Activated CD8-positive, alpha-beta memory T cell treated with anti-CD3 and anti-CD28 coated beads for 36 hours (primary cell): ENCODE measurements around the gene PRKN. TPM values are rescaled to one million over a fixed set of nuclear protein-coding genes. Genes with fewer than 3 reads are reported as not detected.
"Not testable (repeated sequence)": the region's sequence is repeated elsewhere in the genome, so short reads cannot be mapped to it uniquely, and the experiment has no call there.

Experiments
- CTCF ChIA-PET: fragments of 350-600 bp; sonication (Branson Sonifier 250); formaldehyde crosslinking; loops from one replicate; lab custom pipeline; 2021; ENCODE audit warnings: antibody characterized with exemption; lab: Charles Lee
- POLR2A ChIA-PET: fragments of 350-600 bp; sonication (Branson Sonifier 250); formaldehyde crosslinking; loops from one replicate; lab custom pipeline; 2021; ENCODE audit warnings: antibody characterized with exemption; lab: Charles Lee
- total RNA-seq, 2 experiments: library from RNA; stranded (reverse); gene quantifications; one replicate each; pipeline ENCODE4 v1.2.3, GENCODE V29; 2021

The PRKN gene
- total RNA-seq, 2 experiments from 2014 or later: not detected

DNA sequence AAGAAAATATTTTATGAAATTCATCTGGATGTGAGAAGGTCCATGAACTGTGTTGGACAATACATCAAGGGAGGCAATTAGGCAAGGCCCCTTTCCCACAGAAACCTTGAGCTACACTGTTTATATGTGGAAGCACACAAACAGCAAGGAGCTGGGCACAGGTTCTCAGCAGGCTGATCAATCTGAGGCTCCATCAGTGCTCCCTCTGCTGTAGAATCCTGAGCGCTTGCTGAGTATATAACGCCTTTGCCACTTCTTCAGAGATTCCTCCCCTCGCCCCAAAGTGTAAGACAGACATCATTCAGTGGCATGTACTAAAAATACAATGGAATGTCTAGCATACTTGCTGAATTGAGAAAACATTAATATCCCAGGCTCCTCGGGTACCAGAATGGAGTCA is 146.9 kb downstream of the PRKN start:
- ChIA-PET POLR2A (no interaction called here), CTCF (no interaction called here)

DNA sequence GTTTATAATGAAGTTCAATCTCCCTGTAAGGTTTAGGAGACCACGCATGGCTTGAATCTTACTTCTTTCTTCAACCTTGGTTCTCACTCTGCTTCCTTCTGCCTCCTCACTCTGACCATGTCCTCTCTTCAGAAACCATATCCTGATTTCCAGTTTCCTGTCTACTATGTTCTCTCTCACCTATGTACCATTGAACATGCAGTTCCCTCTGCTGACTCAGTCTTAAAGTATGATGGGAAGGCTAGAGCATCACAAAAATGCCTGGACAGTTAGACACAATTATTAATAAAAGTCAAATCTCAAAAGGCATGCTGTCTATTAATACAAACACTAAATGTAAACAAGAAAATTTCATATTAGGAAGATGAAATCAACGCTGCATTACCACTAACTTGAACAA is 151.6 kb downstream of the PRKN start:
- CTCF ChIA-PET: no interaction called here
- POLR2A ChIA-PET: no interaction called here

- ChIA-PET CTCF (no interaction called here), POLR2A (no interaction called here)
Measured at GRCh38 chr6:162572240-162572639, 155.3 kb downstream of the PRKN start.

DNA sequence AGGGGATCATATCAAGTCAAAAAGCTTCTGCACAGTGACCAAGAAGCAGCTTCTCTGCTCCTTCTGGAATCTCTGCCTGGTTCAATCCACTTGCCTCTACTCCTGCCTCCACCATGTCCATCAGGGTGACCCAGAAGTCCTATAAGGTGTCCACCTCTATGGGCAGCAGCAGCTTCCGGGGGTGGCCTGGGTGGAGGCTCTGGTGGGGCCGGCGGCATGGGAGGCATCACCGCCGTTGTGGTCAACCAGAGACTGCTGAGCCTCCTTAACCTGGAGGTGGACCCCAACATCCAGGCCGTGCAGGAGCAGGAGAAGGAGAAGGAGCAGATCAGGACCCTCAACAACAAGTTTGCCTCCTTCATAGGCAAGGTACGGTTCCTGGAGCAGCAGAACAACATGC is 159.3 kb downstream of the PRKN start:
- ChIA-PET POLR2A (no interaction called here), CTCF (no interaction called here)

DNA sequence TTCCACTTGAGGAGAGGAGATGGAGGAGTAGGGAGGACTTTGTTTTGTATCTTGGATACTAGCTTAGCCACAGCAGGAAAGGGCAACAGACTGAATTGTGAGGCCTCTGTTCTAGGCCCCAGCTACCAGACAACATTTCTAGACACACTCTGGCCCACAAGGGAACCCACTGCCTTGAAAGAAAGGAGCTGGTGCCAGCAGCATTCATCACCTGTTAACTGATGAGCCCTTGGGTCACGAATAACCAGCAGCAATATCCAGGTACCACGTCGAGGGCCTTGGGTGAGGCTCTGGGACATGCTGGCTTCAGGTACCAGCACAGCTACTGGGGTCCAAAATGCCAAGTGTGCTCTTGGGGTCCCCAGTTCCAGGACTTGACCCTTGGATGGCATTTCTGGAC is 165.5 kb downstream of the PRKN start:
- ChIA-PET POLR2A (no interaction called here), CTCF (no interaction called here)

DNA sequence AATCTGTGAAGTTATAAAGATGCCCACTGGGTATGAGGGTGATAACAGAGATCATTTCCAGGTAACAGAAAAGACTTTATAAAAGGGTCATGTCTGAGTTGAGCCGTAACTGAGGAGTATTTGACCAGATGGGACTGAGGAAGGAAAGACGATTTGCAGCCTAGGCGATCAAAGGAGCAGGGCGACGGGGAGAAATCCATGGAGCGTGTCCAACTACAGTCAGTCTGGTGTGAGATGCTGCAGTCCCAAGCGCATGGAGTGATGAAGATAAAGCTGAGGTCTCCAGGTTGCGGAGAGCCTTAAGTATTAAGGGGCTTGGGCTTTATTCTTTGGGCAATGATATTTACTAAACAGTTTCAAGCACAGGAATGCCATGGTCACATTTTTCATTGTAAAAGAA is 166.7 kb downstream of the PRKN start:
- POLR2A ChIA-PET: interaction anchor here (0.6 kb wide), 1 partner anchor 1188 kb away, joined by 3 read pairs; no protein-coding TSS in a partner anchor
- CTCF ChIA-PET: no interaction called here

DNA sequence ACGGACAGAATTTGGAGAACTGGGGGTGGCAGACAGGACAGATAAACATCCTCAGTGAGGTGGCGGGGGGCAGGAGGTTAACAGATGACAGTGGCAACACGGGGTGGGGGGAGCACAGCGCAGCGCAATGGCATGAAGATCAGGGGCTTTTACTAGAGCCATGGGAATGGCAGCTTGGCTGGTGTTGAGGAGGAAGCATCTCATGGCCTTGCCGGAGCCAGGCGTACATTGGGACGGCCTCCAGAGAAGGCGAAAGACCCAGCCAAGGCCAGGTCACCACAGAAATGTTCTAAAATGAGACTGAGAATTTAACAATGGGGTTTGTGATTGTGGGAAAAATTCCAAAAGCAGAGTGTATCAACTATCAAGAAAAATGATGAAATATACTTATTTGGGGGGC is 173.0 kb downstream of the PRKN start:
- CTCF ChIA-PET: no interaction called here
- POLR2A ChIA-PET: no interaction called here

GRCh38 chr6:162546905-162547304 is 180.7 kb downstream of the PRKN start:
- CTCF ChIA-PET: interaction anchor here (0.6 kb wide), 1 partner anchor 11 kb away, joined by 3 read pairs; no protein-coding TSS in a partner anchor

DNA sequence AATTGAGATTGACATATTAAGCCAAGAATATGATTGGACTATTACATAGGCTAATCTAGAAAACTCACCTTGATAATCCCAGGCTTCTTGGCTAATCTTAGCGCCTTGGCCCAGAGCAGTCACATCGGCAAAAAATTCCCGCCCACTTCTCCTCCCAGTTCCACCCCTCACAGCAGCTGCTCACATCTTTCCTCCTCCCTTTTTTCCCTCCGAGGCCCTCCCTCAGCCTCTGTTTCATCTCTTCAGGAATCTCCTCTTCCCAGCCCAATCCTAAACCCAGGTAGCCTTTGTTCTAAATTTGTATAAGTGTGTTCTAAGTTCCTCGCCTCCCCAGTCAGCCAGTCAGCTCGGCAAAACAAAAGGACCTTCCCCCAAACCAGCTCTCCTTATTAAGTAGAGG is 184.3 kb downstream of the PRKN start:
- POLR2A ChIA-PET: no interaction called here
- CTCF ChIA-PET: no interaction called here

More at GRCh38 chr6:162546905-162547304, 180.7 kb downstream of the PRKN start:
- POLR2A ChIA-PET: no interaction called here

DNA sequence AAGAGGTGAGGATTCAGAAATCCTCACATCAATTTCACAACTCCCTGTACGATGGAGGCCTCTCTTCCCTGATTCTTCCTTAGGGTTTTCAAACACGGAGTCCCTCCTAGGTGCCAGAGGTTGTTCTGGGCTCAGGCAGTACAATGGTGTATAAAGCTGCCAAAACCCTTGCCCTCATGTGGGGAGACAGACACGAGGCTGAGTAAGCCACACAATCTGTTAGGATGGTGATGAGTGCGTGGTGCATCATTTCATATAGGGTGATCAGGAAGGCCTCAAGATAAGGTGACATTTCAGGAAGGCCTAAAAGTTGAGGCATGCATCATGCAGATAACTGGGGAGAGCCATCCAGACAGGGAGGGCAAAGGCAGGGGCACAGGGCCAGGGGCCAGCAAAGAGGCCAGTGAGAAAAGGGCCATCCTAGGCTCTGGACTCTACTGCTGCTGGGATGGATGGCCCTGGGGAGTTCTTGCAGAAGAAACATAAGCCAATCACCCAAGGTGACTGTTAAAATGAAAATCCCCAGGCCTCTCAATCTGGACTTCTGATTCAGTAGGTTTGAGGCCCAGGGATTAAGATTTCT is 186.5 kb downstream of the PRKN start:
- POLR2A ChIA-PET: no interaction called here
- CTCF ChIA-PET: no interaction called here

DNA sequence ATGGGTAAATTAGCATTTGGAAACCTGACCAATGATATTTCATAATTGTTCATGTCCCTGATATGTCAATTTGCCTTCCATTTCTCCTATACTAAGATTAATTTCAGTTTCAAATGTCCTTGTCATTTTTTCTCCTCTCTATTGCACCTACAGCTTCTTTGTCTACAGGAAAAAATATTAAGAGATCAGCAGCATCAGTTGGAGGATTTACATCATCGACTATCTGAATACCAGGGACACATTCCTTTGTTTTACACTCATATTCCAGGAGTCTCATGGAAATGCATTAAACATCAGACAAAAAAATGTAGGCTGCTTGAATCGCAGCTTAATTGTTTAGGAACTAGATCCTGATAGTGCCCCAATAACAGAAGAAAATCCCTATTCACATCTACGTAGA is 188.2 kb downstream of the PRKN start:
- ChIA-PET CTCF (no interaction called here), POLR2A (no interaction called here)

GRCh38 chr6:162538643-162539064 is 188.9 kb downstream of the PRKN start:
- ChIA-PET CTCF (no interaction called here), POLR2A (no interaction called here)

DNA sequence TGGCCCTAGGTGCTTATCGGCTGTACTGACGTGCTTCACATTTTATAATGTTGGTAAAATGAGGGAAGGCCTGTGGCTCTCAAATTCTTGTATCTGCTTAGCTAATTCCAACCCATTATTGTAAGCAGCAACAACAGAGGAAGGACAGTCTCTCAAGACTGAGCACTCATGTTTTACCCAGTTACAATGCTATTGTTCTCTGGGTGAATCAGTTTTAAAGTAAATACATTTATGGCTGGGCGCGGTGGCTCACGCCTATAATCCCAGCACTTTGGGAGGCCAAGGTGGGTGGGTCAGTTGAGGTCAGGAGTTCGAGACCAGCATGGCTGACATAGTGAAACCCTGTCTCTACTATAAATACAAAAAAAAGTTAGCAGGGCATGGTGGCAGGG is 194.6 kb downstream of the PRKN start:
- ChIA-PET POLR2A (no interaction called here), CTCF (no interaction called here)

- POLR2A ChIA-PET: no interaction called here
- CTCF ChIA-PET: no interaction called here
Measured at GRCh38 chr6:162532283-162533008, 195.1 kb downstream of the PRKN start.

GRCh38 chr6:162531391-162531790 is 196.2 kb downstream of the PRKN start:
- CTCF ChIA-PET, POLR2A ChIA-PET: not testable (repeated sequence)

GRCh38 chr6:162528538-162528937 is 199.0 kb downstream of the PRKN start:
- ChIA-PET CTCF (no interaction called here), POLR2A (no interaction called here)

DNA sequence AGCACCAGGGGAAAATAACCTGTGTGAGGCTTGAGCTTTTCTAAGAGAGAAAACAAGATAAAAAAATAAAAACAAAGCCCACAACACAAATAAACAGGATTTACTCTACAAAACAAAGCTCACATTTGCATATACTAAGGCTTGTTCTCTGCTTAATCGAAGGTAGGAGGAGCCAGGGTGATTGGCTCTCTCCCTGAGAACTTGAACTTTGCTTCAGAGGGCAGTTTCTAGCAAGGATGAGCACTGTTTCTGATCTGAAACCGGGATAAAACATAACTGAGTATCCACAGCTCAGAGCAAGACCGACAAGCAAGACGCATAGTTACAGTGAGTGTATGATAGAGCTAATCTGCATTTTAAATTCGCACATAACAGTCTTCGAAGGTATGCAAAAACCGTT is 200.6 kb downstream of the PRKN start:
- POLR2A ChIA-PET: no interaction called here
- CTCF ChIA-PET: no interaction called here

GRCh38 chr6:162525181-162525580 is 202.4 kb downstream of the PRKN start:
- CTCF ChIA-PET: no interaction called here
- POLR2A ChIA-PET: no interaction called here

- POLR2A ChIA-PET: no interaction called here
- CTCF ChIA-PET: no interaction called here
Measured at GRCh38 chr6:162512744-162513143, 214.8 kb downstream of the PRKN start.

GRCh38 chr6:162497389-162497788 is 230.2 kb downstream of the PRKN start:
- ChIA-PET CTCF (no interaction called here), POLR2A (no interaction called here)

DNA sequence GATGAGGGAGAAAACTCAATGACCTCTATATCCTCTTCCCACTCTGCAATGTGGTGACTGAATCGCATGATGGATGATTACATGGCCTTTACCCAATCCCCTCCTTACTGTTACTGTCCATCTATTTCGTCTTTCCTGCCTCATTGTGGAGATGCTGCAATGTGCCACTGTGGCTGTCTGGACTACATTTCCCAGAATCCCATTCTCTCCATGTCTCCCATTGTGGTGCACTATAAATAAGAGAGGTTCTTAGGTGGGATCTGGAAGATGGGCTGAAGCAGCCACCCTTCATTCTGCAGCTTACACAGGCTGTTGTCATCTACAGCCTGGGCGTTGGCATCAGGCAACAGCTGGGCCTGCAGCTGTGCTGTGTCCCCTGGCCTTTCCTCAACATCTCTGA is 233.6 kb downstream of the PRKN start:
- CTCF ChIA-PET: no interaction called here
- POLR2A ChIA-PET: interaction anchor here (0.6 kb wide), 1 partner anchor 52 kb away, joined by 3 read pairs; no protein-coding TSS in a partner anchor
